ENCODE data around the gene MPZL3.

Gene MPZL3

GRCh38 chr11:118252688-118253087 is 523 bp upstream of the MPZL3 start:
- TF ChIP-seq CTCF (IDR thresholded peaks at IDR 0.05; ENCODE audit: extremely low read depth, missing control alignments): no peak
- no peak for DNase-seq (ENCODE audit: low spot score)

GRCh38 chr11:118247041-118247440 is 5.1 kb downstream of the MPZL3 start:
- TF ChIP-seq CTCF (IDR thresholded peaks at IDR 0.05; ENCODE audit: extremely low read depth, missing control alignments): no peak
- no peak for DNase-seq (ENCODE audit: low spot score)

GRCh38 chr11:118245936-118246562 is 6.1 kb downstream of the MPZL3 start:
- DNase-seq (ENCODE audit: low spot score): no peak
- no peak for TF ChIP-seq CTCF (IDR thresholded peaks at IDR 0.05; ENCODE audit: extremely low read depth, missing control alignments)

- DNase-seq (ENCODE audit: low spot score): no peak
- no peak for TF ChIP-seq CTCF (IDR thresholded peaks at IDR 0.05; ENCODE audit: extremely low read depth, missing control alignments)
These were observed 8.0 kb downstream of the MPZL3 start for GRCh38 chr11:118243993-118244762.

- TF ChIP-seq CTCF (IDR thresholded peaks at IDR 0.05; ENCODE audit: extremely low read depth, missing control alignments): no peak
- DNase-seq (ENCODE audit: low spot score): no peak
These were observed 9.0 kb downstream of the MPZL3 start for GRCh38 chr11:118243161-118243560.

- no peak for TF ChIP-seq CTCF (IDR thresholded peaks at IDR 0.05; ENCODE audit: extremely low read depth, missing control alignments)
- DNase-seq (ENCODE audit: low spot score): no peak
These were observed 10.4 kb downstream of the MPZL3 start for GRCh38 chr11:118241764-118242098.

GRCh38 chr11:118240999-118241763 is 11.0 kb downstream of the MPZL3 start:
- DNase-seq (ENCODE audit: low spot score): peak; percentile 51
- TF ChIP-seq CTCF (IDR thresholded peaks at IDR 0.05; ENCODE audit: extremely low read depth, missing control alignments): no peak

Data from GM20000 (cell line).